Panc1 (cell line): ENCODE results near the gene ANKRD55. TPM values are rescaled to one million over a fixed set of nuclear protein-coding genes. Genes with fewer than 3 reads are reported as not detected.

Experiments
- ATAC-seq: fragments of 200-7000 bp; cut with Tn5 transposase; 2 replicates; pipeline ENCODE4 v1.9.1; 2020; ENCODE audit warnings: mild to moderate bottlenecking, moderate library complexity
- BruUV-seq: library from RNA; stranded (reverse); fragments of 400-500 nt; replicated peaks from 2 replicates; lab custom pipeline; 2021; lab: Mats Ljungman, UMichigan
- CTCF ChIA-PET: fragments of 300-600 bp; sonication (Branson Sonifier 250); formaldehyde crosslinking; loops from one replicate; lab custom pipeline; 2022; ENCODE audit warnings: antibody characterized with exemption; lab: Charles Lee
- POLR2A ChIA-PET: fragments of 300-600 bp; sonication (Branson Sonifier 250); formaldehyde crosslinking; loops from one replicate; lab custom pipeline; 2022; ENCODE audit warnings: antibody characterized with exemption; lab: Charles Lee
- DNase-seq: peaks from one replicate; pipeline ENCODE4 v3.0.0-alpha.2; 2010; ENCODE audit warnings: low read depth, low spot score
- H3K27ac ChIP-seq: 2 replicates; pipeline ENCODE4 v1.5.1; 2011; ENCODE audit warnings: mild to moderate bottlenecking, low read length, inconsistent platforms
- H3K27me3 ChIP-seq: fragments of 200-500 bp; sonication (Bioruptor generic); 2 replicates; pipeline ENCODE4 v1.6.0; 2014; ENCODE audit warnings: low read length, inconsistent platforms; ENCODE audit not compliant: control insufficient read depth, insufficient read depth
- H3K36me3 ChIP-seq: fragments of 200-500 bp; sonication (Bioruptor generic); 2 replicates; pipeline ENCODE4 v1.5.1; 2014; ENCODE audit warnings: inconsistent platforms, mild to moderate bottlenecking, low read length, moderate library complexity; ENCODE audit not compliant: control insufficient read depth, insufficient read depth
- H3K4me1 ChIP-seq: 2 replicates; pipeline ENCODE4 v1.5.1; 2011; ENCODE audit warnings: inconsistent platforms, mild to moderate bottlenecking, low read length, moderate library complexity; ENCODE audit not compliant: control insufficient read depth, insufficient read depth
- H3K4me3 ChIP-seq, 2 experiments: 2 replicates each; pipeline ENCODE4 v1.5.1; 2011 to 2012; ENCODE audit warnings: low read depth in 2 of 2, low read length in 2 of 2, mild to moderate bottlenecking in 2 of 2, inconsistent platforms in 1 of 2, moderate library complexity in 1 of 2
- H3K9me3 ChIP-seq: fragments of 200-500 bp; sonication (Bioruptor generic); 2 replicates; pipeline ENCODE4 v1.5.1; 2014; ENCODE audit warnings: low read depth, mild to moderate bottlenecking, inconsistent platforms, low read length, moderate library complexity; ENCODE audit not compliant: control insufficient read depth, insufficient read depth
- POLR2AphosphoS5 ChIP-seq: IDR thresholded peaks from 2 replicates; pipeline ENCODE4 v1.6.1; 2012; ENCODE audit warnings: mild to moderate bottlenecking, low read depth, low read length, moderate library complexity
- SIN3A ChIP-seq: IDR thresholded peaks from 2 replicates; pipeline ENCODE4 v1.6.1; 2012; ENCODE audit warnings: low read depth, mild to moderate bottlenecking, low read length, moderate library complexity, borderline replicate concordance; ENCODE audit not compliant: insufficient read depth
- TCF7L2 ChIP-seq: IDR thresholded peaks from 2 replicates; pipeline ENCODE4 v1.6.1; 2011; ENCODE audit warnings: mild to moderate bottlenecking, low read depth, low read length, inconsistent platforms
- in situ Hi-C: cut with HindIII; loops from 2 replicates; pipeline ENCODE4 v1.10.0; 2016; ENCODE audit warnings: low sequenced_read_pairs, low pct_unique_long_range_greater_than_20kb
- intact Hi-C: fragments of 100-400 bp; cut with micrococcal nuclease; formaldehyde crosslinking; loops from one replicate; pipeline ENCODE4 v1.10.0; 2022; ENCODE audit not compliant: unreplicated experiment
- total RNA-seq: library from RNA; stranded (reverse); gene quantifications from one replicate; pipeline ENCODE4 v1.2.1, GENCODE V29; 2021; ENCODE audit not compliant: unreplicated experiment
- TF ChIP-seq, protein P1 (sequence below): fragments of 450-650 bp; IDR thresholded peaks from 2 replicates; pipeline ENCODE4 v1.5.1; 2017; ENCODE audit warnings: mild to moderate bottlenecking
- TF ChIP-seq, protein P2 (sequence below), 2 experiments: IDR thresholded peaks; 2 replicates each; pipeline ENCODE4 v1.6.1; 2011 to 2012; ENCODE audit warnings: low read depth in 2 of 2, control low read depth in 1 of 2, low read length in 1 of 2, mild to moderate bottlenecking in 1 of 2, moderate library complexity in 1 of 2; ENCODE audit not compliant: insufficient read depth in 1 of 2

Gene ANKRD55
- total RNA-seq, 1 experiment from 2014 or later: not detected

- POLR2A ChIA-PET: interaction anchor here (0.7 kb wide), 1 partner anchor 96 kb away, joined by 5 read pairs; no protein-coding TSS in a partner anchor
- Histone ChIP-seq H3K27me3 (no peaks in the 10 kb centered on the region), H3K9me3 (no peaks in the 10 kb centered on the region), H3K27ac (no peak overlapping the region), H3K4me3 (no peak overlapping the region), H3K36me3 (no peaks in the 10 kb centered on the region), H3K4me1 (no peaks in the 10 kb centered on the region)
- no peak for DNase-seq
- TF ChIP-seq SIN3A (no peak), TCF7L2 (no peak), POLR2AphosphoS5 (no peak)
- TF ChIP-seq, protein P1, sequence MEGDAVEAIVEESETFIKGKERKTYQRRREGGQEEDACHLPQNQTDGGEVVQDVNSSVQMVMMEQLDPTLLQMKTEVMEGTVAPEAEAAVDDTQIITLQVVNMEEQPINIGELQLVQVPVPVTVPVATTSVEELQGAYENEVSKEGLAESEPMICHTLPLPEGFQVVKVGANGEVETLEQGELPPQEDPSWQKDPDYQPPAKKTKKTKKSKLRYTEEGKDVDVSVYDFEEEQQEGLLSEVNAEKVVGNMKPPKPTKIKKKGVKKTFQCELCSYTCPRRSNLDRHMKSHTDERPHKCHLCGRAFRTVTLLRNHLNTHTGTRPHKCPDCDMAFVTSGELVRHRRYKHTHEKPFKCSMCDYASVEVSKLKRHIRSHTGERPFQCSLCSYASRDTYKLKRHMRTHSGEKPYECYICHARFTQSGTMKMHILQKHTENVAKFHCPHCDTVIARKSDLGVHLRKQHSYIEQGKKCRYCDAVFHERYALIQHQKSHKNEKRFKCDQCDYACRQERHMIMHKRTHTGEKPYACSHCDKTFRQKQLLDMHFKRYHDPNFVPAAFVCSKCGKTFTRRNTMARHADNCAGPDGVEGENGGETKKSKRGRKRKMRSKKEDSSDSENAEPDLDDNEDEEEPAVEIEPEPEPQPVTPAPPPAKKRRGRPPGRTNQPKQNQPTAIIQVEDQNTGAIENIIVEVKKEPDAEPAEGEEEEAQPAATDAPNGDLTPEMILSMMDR: no peak
- TF ChIP-seq, protein P2, sequence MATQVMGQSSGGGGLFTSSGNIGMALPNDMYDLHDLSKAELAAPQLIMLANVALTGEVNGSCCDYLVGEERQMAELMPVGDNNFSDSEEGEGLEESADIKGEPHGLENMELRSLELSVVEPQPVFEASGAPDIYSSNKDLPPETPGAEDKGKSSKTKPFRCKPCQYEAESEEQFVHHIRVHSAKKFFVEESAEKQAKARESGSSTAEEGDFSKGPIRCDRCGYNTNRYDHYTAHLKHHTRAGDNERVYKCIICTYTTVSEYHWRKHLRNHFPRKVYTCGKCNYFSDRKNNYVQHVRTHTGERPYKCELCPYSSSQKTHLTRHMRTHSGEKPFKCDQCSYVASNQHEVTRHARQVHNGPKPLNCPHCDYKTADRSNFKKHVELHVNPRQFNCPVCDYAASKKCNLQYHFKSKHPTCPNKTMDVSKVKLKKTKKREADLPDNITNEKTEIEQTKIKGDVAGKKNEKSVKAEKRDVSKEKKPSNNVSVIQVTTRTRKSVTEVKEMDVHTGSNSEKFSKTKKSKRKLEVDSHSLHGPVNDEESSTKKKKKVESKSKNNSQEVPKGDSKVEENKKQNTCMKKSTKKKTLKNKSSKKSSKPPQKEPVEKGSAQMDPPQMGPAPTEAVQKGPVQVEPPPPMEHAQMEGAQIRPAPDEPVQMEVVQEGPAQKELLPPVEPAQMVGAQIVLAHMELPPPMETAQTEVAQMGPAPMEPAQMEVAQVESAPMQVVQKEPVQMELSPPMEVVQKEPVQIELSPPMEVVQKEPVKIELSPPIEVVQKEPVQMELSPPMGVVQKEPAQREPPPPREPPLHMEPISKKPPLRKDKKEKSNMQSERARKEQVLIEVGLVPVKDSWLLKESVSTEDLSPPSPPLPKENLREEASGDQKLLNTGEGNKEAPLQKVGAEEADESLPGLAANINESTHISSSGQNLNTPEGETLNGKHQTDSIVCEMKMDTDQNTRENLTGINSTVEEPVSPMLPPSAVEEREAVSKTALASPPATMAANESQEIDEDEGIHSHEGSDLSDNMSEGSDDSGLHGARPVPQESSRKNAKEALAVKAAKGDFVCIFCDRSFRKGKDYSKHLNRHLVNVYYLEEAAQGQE (IDR thresholded peaks at IDR 0.05; ENCODE audit: insufficient read depth in 1 of 2, low read depth in 2 of 2, low read length in 1 of 2): no peak
- CTCF ChIA-PET: no interaction called here
- in situ Hi-C loops (no loop called here), intact Hi-C loops (no loop called here)
- BruUV-seq: no TSS peak
- no peak; the same call in 1 of the 2 replicates for ATAC-seq
These were observed 124.9 kb downstream of the ANKRD55 start for GRCh38 chr5:56108246-56108645.

DNA sequence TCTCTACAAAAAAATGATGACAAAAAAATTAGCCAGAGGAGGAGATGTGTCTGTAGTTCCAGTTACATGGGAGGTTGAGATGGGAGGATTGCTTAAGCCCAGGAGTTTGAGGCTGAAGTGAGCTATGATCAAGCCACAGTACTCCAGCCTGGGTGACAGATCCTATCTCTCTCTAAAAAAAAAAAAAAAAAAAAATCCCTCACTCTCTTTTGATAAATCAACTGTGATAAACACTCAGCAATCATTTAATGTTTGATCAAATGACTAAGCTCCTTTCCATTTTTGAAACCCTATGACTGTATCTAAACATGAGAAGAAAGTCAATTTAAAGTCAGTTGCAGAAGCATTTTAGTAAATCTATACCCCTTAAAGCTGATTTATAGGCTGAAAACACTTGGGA lies 126.3 kb downstream of the ANKRD55 start:
- Histone ChIP-seq H3K4me1 (no peaks in the 10 kb centered on the region), H3K27ac (no peak overlapping the region), H3K9me3 (no peaks in the 10 kb centered on the region), H3K36me3 (no peaks in the 10 kb centered on the region), H3K4me3 (no peak overlapping the region), H3K27me3 (no peaks in the 10 kb centered on the region)
- intact Hi-C loops: no loop called here
- ChIA-PET POLR2A (interaction anchor here (0.6 kb wide), 1 partner anchor 1705 kb away, joined by 13 read pairs; no protein-coding TSS in a partner anchor), CTCF (no interaction called here)
- BruUV-seq: no TSS peak
- TF ChIP-seq SIN3A (no peak), POLR2AphosphoS5 (no peak), TCF7L2 (no peak)
- TF ChIP-seq, protein P1: no peak
- TF ChIP-seq, protein P2 (IDR thresholded peaks at IDR 0.05; ENCODE audit: insufficient read depth in 1 of 2, low read depth in 2 of 2, low read length in 1 of 2): no peak
- ATAC-seq (no peak), DNase-seq (no peak)
- in situ Hi-C loops: no loop called here
